T-helper 2 cell treated with Interferon-gamma antibody and Interleukin-4, amounts not matched to agents 5 μg/mL and 100 μg/mL, for 36 hours (primary cell): ENCODE results near the gene CPT2.
A peak's percentile ranks its signal among the peaks of the same experiment; 100 is the strongest.
"Not testable (repeated sequence)": the region's sequence is repeated elsewhere in the genome, so short reads cannot be mapped to it uniquely, and the experiment has no call there.

Experiments used
- DNase-seq: peaks from one replicate; pipeline ENCODE4 v3.0.0; 2021; ENCODE audit warnings: low spot score
- H3K27ac Mint-ChIP-seq: one replicate; pipeline ENCODE4 v1.8.0; 2021; ENCODE audit warnings: mild to moderate bottlenecking, mixed read lengths
- H3K27me3 Mint-ChIP-seq: one replicate; pipeline ENCODE4 v1.8.0; 2021; ENCODE audit warnings: low read depth, mixed read lengths
- H3K36me3 Mint-ChIP-seq: one replicate; pipeline ENCODE4 v1.8.0; 2021; ENCODE audit warnings: low read depth, mixed read lengths
- H3K4me1 Mint-ChIP-seq: one replicate; pipeline ENCODE4 v1.8.0; 2021; ENCODE audit warnings: low read depth, mixed read lengths
- H3K4me3 Mint-ChIP-seq: one replicate; pipeline ENCODE4 v1.8.0; 2022; ENCODE audit warnings: mild to moderate bottlenecking, moderate library complexity, mixed read lengths
- H3K9me3 Mint-ChIP-seq: one replicate; pipeline ENCODE4 v1.8.0; 2021; ENCODE audit warnings: mixed read lengths

Gene CPT2

GRCh38 chr1:53166912-53167311 lies 29.7 kb upstream of the CPT2 start:
- no peak overlapping the region for H3K27ac Mint-ChIP-seq
- no peaks in the 10 kb centered on the region for H3K4me1 Mint-ChIP-seq

GRCh38 chr1:53172426-53173128 lies 24.0 kb upstream of the CPT2 start:
- H3K27ac Mint-ChIP-seq, result no peak overlapping the region
- no peaks in the 10 kb centered on the region for H3K9me3 Mint-ChIP-seq
- peaks cover 6% of the 10 kb centered on the region for H3K4me1 Mint-ChIP-seq
- DNase-seq, result no peak
- H3K36me3 Mint-ChIP-seq, result no peaks in the 10 kb centered on the region
- peaks cover 22% of the 10 kb centered on the region for H3K27me3 Mint-ChIP-seq
- no peak overlapping the region for H3K4me3 Mint-ChIP-seq

More at GRCh38 chr1:53166912-53167311, 29.7 kb upstream of the CPT2 start:
- Mint-ChIP-seq H3K27me3 (peaks cover 21% of the 10 kb centered on the region), H3K36me3 (no peaks in the 10 kb centered on the region), H3K4me3 (no peak overlapping the region), H3K9me3 (no peaks in the 10 kb centered on the region)
- no peak for DNase-seq

DNA sequence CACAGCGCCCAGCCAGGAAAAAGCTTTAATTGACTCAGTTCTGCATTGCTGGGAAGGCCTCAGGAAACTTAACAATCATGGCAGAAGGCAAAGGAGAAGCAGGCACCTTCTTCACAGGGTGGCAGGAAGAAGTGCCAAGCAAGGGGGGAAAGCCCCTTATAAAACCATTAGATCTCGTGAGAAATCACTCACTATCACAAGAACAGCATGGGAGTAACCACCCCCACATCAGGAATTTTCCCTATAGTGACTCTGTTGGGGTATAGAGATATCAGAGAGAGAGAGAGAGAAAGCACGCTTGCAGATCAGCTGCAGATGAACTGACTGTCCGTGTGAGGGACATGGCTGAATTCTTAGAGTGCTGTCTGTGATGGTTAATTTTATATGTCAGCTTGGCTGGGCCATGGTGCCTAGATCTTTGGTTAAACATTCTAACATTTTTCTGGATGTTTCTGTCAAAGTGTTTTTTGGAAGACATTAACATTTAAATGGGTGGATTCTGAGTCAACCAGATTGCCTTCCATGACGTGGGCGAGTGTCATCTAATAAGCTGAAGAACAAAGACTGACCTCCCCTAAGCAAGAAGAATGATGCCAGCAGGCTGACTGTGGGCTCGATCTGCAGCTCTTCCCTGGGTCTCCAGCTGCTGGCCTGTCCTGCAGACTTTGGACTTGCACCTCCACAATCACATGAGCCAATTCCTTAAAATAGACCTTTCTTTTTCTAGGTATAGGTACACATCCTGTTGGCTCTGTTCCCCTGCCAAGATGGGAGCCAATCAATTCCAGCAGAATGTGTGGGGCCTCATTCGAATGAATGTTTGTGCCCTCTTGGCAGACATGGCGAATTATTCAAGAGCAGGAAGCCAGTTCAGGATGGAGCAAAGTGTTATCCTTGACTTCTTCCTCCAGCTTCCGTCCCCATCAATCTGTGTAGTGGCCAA lies 21.4 kb upstream of the CPT2 start:
- Mint-ChIP-seq H3K27ac (no peak overlapping the region), H3K4me1 (peaks cover 6% of the 10 kb centered on the region), H3K9me3 (no peaks in the 10 kb centered on the region), H3K4me3 (no peak overlapping the region), H3K36me3 (no peaks in the 10 kb centered on the region), H3K27me3 (peaks cover 28% of the 10 kb centered on the region)
- DNase-seq, result no peak

- no peak overlapping the region for H3K4me3 Mint-ChIP-seq
- DNase-seq, result no peak
- H3K27ac Mint-ChIP-seq, result no peak overlapping the region
- H3K36me3 Mint-ChIP-seq, result no peaks in the 10 kb centered on the region
- peaks cover 30% of the 10 kb centered on the region for H3K27me3 Mint-ChIP-seq
- H3K9me3 Mint-ChIP-seq, result no peaks in the 10 kb centered on the region
- H3K4me1 Mint-ChIP-seq, result peaks cover 6% of the 10 kb centered on the region
Measured at GRCh38 chr1:53176452-53177208, 20.0 kb upstream of the CPT2 start.

- no peak for DNase-seq
- H3K27me3 Mint-ChIP-seq, result peaks cover 22% of the 10 kb centered on the region
- H3K4me3 Mint-ChIP-seq, result no peak overlapping the region
- no peaks in the 10 kb centered on the region for H3K9me3 Mint-ChIP-seq
- H3K36me3 Mint-ChIP-seq, result no peaks in the 10 kb centered on the region
- H3K27ac Mint-ChIP-seq, result no peak overlapping the region
- H3K4me1 Mint-ChIP-seq, result no peaks in the 10 kb centered on the region
Measured at GRCh38 chr1:53180226-53180625, 16.4 kb upstream of the CPT2 start.

DNA sequence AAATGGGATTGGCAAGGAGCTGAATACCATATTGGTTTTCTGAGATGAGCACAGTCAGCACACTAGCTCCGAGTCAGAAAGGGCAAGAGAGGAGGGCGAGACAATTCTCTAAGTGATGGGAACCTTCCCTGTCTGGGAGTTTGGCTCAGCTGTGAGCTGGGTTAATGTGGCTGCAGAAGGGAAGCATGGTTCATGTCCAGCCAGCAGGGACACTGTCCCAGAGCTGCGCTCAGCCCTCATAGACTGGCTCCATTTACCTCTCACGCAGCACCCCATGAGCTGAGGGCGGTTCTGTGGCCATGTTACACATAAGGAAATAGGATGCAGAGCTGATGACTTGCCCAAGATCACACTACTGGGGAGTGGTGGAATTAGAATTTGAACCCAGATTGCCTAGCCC lies 15.7 kb upstream of the CPT2 start:
- Mint-ChIP-seq H3K4me3 (no peak overlapping the region), H3K27ac (no peak overlapping the region), H3K4me1 (no peaks in the 10 kb centered on the region), H3K9me3 (no peaks in the 10 kb centered on the region), H3K36me3 (no peaks in the 10 kb centered on the region), H3K27me3 (peaks cover 20% of the 10 kb centered on the region)
- DNase-seq, result no peak

- Mint-ChIP-seq H3K4me3 (no peak overlapping the region), H3K4me1 (no peaks in the 10 kb centered on the region), H3K9me3 (no peaks in the 10 kb centered on the region), H3K27ac (no peak overlapping the region), H3K36me3 (no peaks in the 10 kb centered on the region), H3K27me3 (peaks cover 20% of the 10 kb centered on the region)
- peak; percentile 66 for DNase-seq
Measured at GRCh38 chr1:53182111-53182593, 14.5 kb upstream of the CPT2 start.

GRCh38 chr1:53182716-53183094 lies 13.9 kb upstream of the CPT2 start:
- Mint-ChIP-seq H3K27ac (no peak overlapping the region), H3K27me3 (peaks cover 18% of the 10 kb centered on the region), H3K4me3 (no peak overlapping the region), H3K9me3 (no peaks in the 10 kb centered on the region), H3K36me3 (no peaks in the 10 kb centered on the region), H3K4me1 (no peaks in the 10 kb centered on the region)
- no peak for DNase-seq

DNA sequence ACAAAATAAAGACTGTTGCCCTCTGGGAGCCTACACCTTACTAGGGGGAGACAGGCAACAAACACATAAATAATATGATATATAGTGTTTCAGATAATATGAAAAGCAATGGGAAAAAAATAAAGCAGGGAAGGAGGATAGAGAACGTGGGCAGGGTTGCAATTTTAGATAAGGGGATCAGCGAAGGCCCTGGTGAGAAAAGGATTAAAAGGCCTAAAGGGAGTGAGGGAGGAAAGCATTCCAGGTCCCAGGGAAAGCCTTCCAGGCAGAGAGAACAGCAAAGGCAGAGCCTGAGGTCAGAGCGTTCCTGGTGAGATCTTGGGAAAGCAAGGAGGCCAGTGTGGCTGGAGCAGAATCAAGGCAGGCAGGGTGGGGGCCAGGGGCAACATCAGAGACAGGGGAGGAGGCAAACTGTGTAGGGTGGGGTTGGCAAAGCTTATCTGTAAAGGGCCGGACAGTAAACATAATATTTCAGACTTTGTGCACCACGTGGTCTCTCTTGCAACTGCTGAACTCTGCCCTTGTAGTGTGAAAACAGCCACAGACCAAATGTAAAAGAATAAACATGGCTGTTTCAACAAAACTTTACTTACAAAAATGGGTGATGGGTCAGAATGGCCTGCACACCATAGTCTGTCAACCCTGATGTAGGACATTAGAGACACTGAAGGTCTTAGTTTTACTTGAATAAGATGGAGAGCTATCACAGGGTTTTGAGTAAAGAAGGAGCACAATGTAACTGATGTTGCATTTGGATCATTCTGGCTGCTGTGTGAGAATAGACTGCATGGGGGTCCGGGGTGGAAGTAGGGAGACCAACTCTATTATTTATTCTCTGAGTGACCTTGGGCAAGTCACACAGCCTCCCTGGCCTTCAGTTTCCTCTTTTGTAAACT lies 13.3 kb upstream of the CPT2 start:
- no peaks in the 10 kb centered on the region for H3K4me1 Mint-ChIP-seq
- H3K27ac Mint-ChIP-seq, result no peak overlapping the region
- H3K4me3 Mint-ChIP-seq, result no peak overlapping the region
- no peaks in the 10 kb centered on the region for H3K36me3 Mint-ChIP-seq
- no peak for DNase-seq
- H3K27me3 Mint-ChIP-seq, result peaks cover 18% of the 10 kb centered on the region
- H3K9me3 Mint-ChIP-seq, result no peaks in the 10 kb centered on the region

- not testable (repeated sequence) for H3K36me3 Mint-ChIP-seq, H3K4me3 Mint-ChIP-seq, H3K4me1 Mint-ChIP-seq, DNase-seq, H3K27ac Mint-ChIP-seq, H3K9me3 Mint-ChIP-seq
- H3K27me3 Mint-ChIP-seq, result peaks cover 14% of the 10 kb centered on the region
Measured at GRCh38 chr1:53185955-53186297, 10.7 kb upstream of the CPT2 start.

- Mint-ChIP-seq H3K9me3 (no peaks in the 10 kb centered on the region), H3K27ac (no peak overlapping the region)
Measured at GRCh38 chr1:53186533-53186932, 10.1 kb upstream of the CPT2 start.

DNA sequence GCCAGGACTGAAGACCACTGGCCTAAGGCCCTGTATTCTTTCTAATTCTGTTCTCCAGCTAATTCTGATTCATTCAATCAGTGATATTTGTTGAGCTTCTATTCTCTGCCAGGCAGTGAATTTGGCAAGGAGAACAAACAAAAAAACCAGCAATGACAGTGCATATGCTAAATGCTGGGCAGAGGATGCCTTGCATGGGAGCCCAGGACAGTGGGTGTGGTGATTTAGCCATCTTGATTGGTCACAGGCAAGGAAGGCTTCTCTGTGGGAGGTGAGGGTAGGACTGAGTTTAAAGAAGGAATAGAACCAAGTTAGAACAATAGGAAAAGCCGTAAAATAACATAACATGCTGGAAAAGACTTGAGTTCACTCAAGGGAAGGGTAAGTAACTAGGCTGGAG lies 9.2 kb upstream of the CPT2 start:
- Mint-ChIP-seq H3K9me3 (no peaks in the 10 kb centered on the region), H3K4me3 (no peak overlapping the region), H3K36me3 (no peaks in the 10 kb centered on the region), H3K27me3 (peaks cover 14% of the 10 kb centered on the region), H3K27ac (no peak overlapping the region), H3K4me1 (peaks cover 2% of the 10 kb centered on the region)
- no peak for DNase-seq

More at GRCh38 chr1:53186533-53186932, 10.1 kb upstream of the CPT2 start:
- H3K36me3 Mint-ChIP-seq, result no peaks in the 10 kb centered on the region
- DNase-seq, result no peak
- H3K4me3 Mint-ChIP-seq, result no peak overlapping the region
- no peaks in the 10 kb centered on the region for H3K4me1 Mint-ChIP-seq
- peaks cover 14% of the 10 kb centered on the region for H3K27me3 Mint-ChIP-seq

- peaks cover 14% of the 10 kb centered on the region for H3K27me3 Mint-ChIP-seq
- H3K4me1 Mint-ChIP-seq, result peaks cover 2% of the 10 kb centered on the region
- no peak overlapping the region for H3K4me3 Mint-ChIP-seq
- H3K9me3 Mint-ChIP-seq, result no peaks in the 10 kb centered on the region
- H3K36me3 Mint-ChIP-seq, result no peaks in the 10 kb centered on the region
- no peak overlapping the region for H3K27ac Mint-ChIP-seq
- DNase-seq, result no peak
Measured at GRCh38 chr1:53188099-53188498, 8.5 kb upstream of the CPT2 start.
